Fibroblast of lung (primary cell): Measurements from ENCODE around the gene TAGLN2. TPM values are rescaled to one million over a fixed set of nuclear protein-coding genes. Genes with fewer than 3 reads are reported as not detected.
"Not testable (repeated sequence)": the region's sequence is repeated elsewhere in the genome, so short reads cannot be mapped to it uniquely, and the experiment has no call there.

Experiments
- DNase-seq, 2 donors: peaks; one replicate each; pipeline versions ENCODE4 v3.0.0 to v3.0.0-alpha.2; 2010; ENCODE audit warnings: low read depth in 2 of 2
- H2AFZ ChIP-seq: 2 replicates; pipeline ENCODE4 v1.5.1; 2012; ENCODE audit warnings: low read length, control low read depth, inconsistent platforms
- H3K27ac ChIP-seq: 2 replicates; pipeline ENCODE4 v1.5.1; 2011; ENCODE audit warnings: low read length, control low read depth; ENCODE audit not compliant: insufficient read depth
- H3K27me3 ChIP-seq: 2 replicates; pipeline ENCODE4 v1.5.1; 2011; ENCODE audit warnings: mild to moderate bottlenecking, low read length; ENCODE audit not compliant: control insufficient read depth, insufficient read depth
- H3K36me3 ChIP-seq: 2 replicates; pipeline ENCODE4 v1.5.1; 2011; ENCODE audit warnings: low read length; ENCODE audit not compliant: control insufficient read depth, insufficient read depth
- H3K4me1 ChIP-seq: 2 replicates; pipeline ENCODE4 v1.5.1; 2011; ENCODE audit warnings: low read length; ENCODE audit not compliant: control insufficient read depth, insufficient read depth; ENCODE audit errors: extremely low read depth
- H3K4me2 ChIP-seq: 2 replicates; pipeline ENCODE4 v1.5.1; 2011; ENCODE audit warnings: low read length, control low read depth; ENCODE audit not compliant: insufficient read depth; ENCODE audit errors: extremely low read depth
- H3K4me3 ChIP-seq, 4 experiments: fragments of 200-600 bp in 1 of 4; sonication (generic) in 1 of 4; replicated peaks in 1 of 4; 2 replicates each; pipeline ENCODE4 v1.5.1; 2011 to 2016; ENCODE audit warnings: low read length in 4 of 4, low read depth in 3 of 4, mild to moderate bottlenecking in 3 of 4, control low read depth in 2 of 4, inconsistent platforms in 1 of 4, mixed read lengths in 1 of 4; ENCODE audit not compliant: insufficient read depth in 1 of 4; ENCODE audit errors: control extremely low read depth in 1 of 4
- H3K79me2 ChIP-seq: 2 replicates; pipeline ENCODE4 v1.5.1; 2012; ENCODE audit warnings: mild to moderate bottlenecking, low read length, inconsistent platforms; ENCODE audit not compliant: control insufficient read depth, insufficient read depth
- H3K9ac ChIP-seq: 2 replicates; pipeline ENCODE4 v1.5.1; 2011; ENCODE audit warnings: mild to moderate bottlenecking, low read length, control low read depth; ENCODE audit not compliant: insufficient read depth
- H3K9me3 ChIP-seq: 2 replicates; pipeline ENCODE4 v1.5.1; 2012; ENCODE audit warnings: low read depth, low read length; ENCODE audit not compliant: control insufficient read depth, insufficient read depth
- H4K20me1 ChIP-seq: 2 replicates; pipeline ENCODE4 v1.5.1; 2011; ENCODE audit warnings: low read length; ENCODE audit not compliant: control insufficient read depth, insufficient read depth; ENCODE audit errors: extremely low read depth
- CTCF ChIP-seq, 2 donors: IDR thresholded peaks in 1 of 2; conservative IDR thresholded peaks in 1 of 2; 1 replicate in 1 of 2; 2 replicates in 1 of 2; pipeline ENCODE4 v1.5.1; 2011 to 2012; ENCODE audit warnings: low read length in 2 of 2, control low read depth in 1 of 2, inconsistent platforms in 1 of 2, low read depth in 1 of 2, mild to moderate bottlenecking in 1 of 2
- EZH2 ChIP-seq: IDR thresholded peaks from 2 replicates; pipeline ENCODE4 v1.5.1; 2012; ENCODE audit warnings: low read length, control low read depth, mild to moderate bottlenecking; ENCODE audit errors: missing control alignments
- polyA plus RNA-seq, 2 donors: library from polyadenylated mRNA; depleted of rRNA in 1 of 2; stranded (reverse) in 1 of 2; unstranded in 1 of 2; fragments of >200 nt; gene quantifications; 2 replicates each; pipeline ENCODE4 v1.2.1, GENCODE V29; 2011 to 2012; ENCODE audit warnings: missing spikeins in 1 of 2
- total RNA-seq: library from RNA; depleted of rRNA; stranded (reverse); fragments of >200 nt; gene quantifications from 2 replicates; pipeline ENCODE4 v1.2.1, GENCODE V29; 2014

The TAGLN2 gene
- total and polyA plus RNA-seq, 2 donors (not counting 1 experiment from before 2014, with no cell fraction given), result 300 to 718 TPM

GRCh38 chr1:159902541-159902940 lies 22.8 kb downstream of the TAGLN2 start:
- Histone ChIP-seq H4K20me1 (no peaks in the 10 kb centered on the region), H3K4me2 (no peak overlapping the region), H2AFZ (no peak overlapping the region), H3K4me3 (no peak overlapping the region), H3K27me3 (no peaks in the 10 kb centered on the region), H3K4me1 (peaks cover 3% of the 10 kb centered on the region), H3K36me3 (no peaks in the 10 kb centered on the region), H3K27ac (no peak overlapping the region), H3K79me2 (no peaks in the 10 kb centered on the region), H3K9me3 (no peaks in the 10 kb centered on the region), H3K9ac (no peak overlapping the region)
- TF ChIP-seq EZH2 (no peak), CTCF (conservative IDR thresholded peaks at IDR 0.05 in 1 of 2, IDR thresholded peaks at IDR 0.05 in 1 of 2; ENCODE audit: low read depth in 1 of 2, low read length in 2 of 2) (no peak)
- no peak for DNase-seq

GRCh38 chr1:159900755-159901360 lies 24.4 kb downstream of the TAGLN2 start:
- Histone ChIP-seq H3K9me3 (no peaks in the 10 kb centered on the region), H3K9ac (no peak overlapping the region), H3K4me2 (no peak overlapping the region), H3K4me3 (no peak overlapping the region), H2AFZ (no peak overlapping the region), H3K79me2 (no peaks in the 10 kb centered on the region), H3K27ac (no peak overlapping the region), H3K36me3 (no peaks in the 10 kb centered on the region), H3K4me1 (peaks cover 3% of the 10 kb centered on the region), H4K20me1 (no peaks in the 10 kb centered on the region), H3K27me3 (no peaks in the 10 kb centered on the region)
- DNase-seq, result no peak
- TF ChIP-seq CTCF (conservative IDR thresholded peaks at IDR 0.05 in 1 of 2, IDR thresholded peaks at IDR 0.05 in 1 of 2; ENCODE audit: low read depth in 1 of 2, low read length in 2 of 2) (no peak), EZH2 (no peak)

- no peaks in the 10 kb centered on the region for H3K36me3 ChIP-seq
- no peak for TF ChIP-seq EZH2
- TF ChIP-seq CTCF (conservative IDR thresholded peaks at IDR 0.05 in 1 of 2, IDR thresholded peaks at IDR 0.05 in 1 of 2; ENCODE audit: low read depth in 1 of 2, low read length in 2 of 2), result no peak
- peak; percentile 77 for DNase-seq
- no peak within 1 kb of the TSS for H3K9ac ChIP-seq
- no peak within 1 kb of the TSS for H3K4me2 ChIP-seq
- H4K20me1 ChIP-seq, result no peaks in the 10 kb centered on the region
- H3K79me2 ChIP-seq, result no peaks in the 10 kb centered on the region
- H3K27me3 ChIP-seq, result no peaks in the 10 kb centered on the region
- no peak within 1 kb of the TSS for H3K4me3 ChIP-seq
- peaks cover 3% of the 10 kb centered on the region for H3K4me1 ChIP-seq
- H3K9me3 ChIP-seq, result no peaks in the 10 kb centered on the region
- H2AFZ ChIP-seq, result no peak within 1 kb of the TSS
- peak within 1 kb of the TSS; percentile 59 for H3K27ac ChIP-seq
Measured at GRCh38 chr1:159900086-159900680, 25.1 kb downstream of the TAGLN2 start, which contains the start of gene CFAP45. TSS of gene CFAP45 (minus strand) at chr1:159900165. CDS start at chr1:159900098, 67 bp downstream.

- H4K20me1 ChIP-seq, H3K9ac ChIP-seq, H3K79me2 ChIP-seq, H3K4me1 ChIP-seq, H2AFZ ChIP-seq, H3K36me3 ChIP-seq, DNase-seq, H3K27me3 ChIP-seq, H3K9me3 ChIP-seq, H3K4me3 ChIP-seq, H3K4me2 ChIP-seq: not testable (repeated sequence)
- peak overlapping the region; percentile 59 for H3K27ac ChIP-seq
Measured at GRCh38 chr1:159899634-159900033, 25.7 kb downstream of the TAGLN2 start.
